Activated CD4-positive, alpha-beta T cell treated with anti-CD3 and anti-CD28 coated beads for 1 hour (primary cell): ENCODE measurements around the gene CLASP2.
"Not testable (repeated sequence)": the region's sequence is repeated elsewhere in the genome, so short reads cannot be mapped to it uniquely, and the experiment has no call there.

Experiments
- DNase-seq: peaks from one replicate; pipeline ENCODE4 v3.0.0-alpha.2; 2020

The CLASP2 gene

GRCh38 chr3:33717866-33718594 lies at the start of gene CLASP2:
Gene CLASP2 (minus strand): TSS chr3:33718254. CDS start chr3:33718002, 252 bp downstream.
- DNase-seq: peak; percentile 75

GRCh38 chr3:33758864-33759263 lies 40.8 kb upstream of the CLASP2 start:
- DNase-seq: no peak

GRCh38 chr3:33758281-33758680 lies 40.2 kb upstream of the CLASP2 start:
- no peak for DNase-seq

GRCh38 chr3:33754391-33754790 lies 36.3 kb upstream of the CLASP2 start:
- not testable (repeated sequence) for DNase-seq

GRCh38 chr3:33751336-33751735 lies 33.3 kb upstream of the CLASP2 start:
- DNase-seq: no peak

GRCh38 chr3:33750211-33750548 lies 32.1 kb upstream of the CLASP2 start:
- no peak for DNase-seq

- no peak for DNase-seq
Observed at GRCh38 chr3:33749546-33750210, 31.6 kb upstream of the CLASP2 start.

GRCh38 chr3:33746416-33747116 lies 28.5 kb upstream of the CLASP2 start:
- no peak for DNase-seq

GRCh38 chr3:33737146-33737545 lies 19.1 kb upstream of the CLASP2 start:
- no peak for DNase-seq

- no peak for DNase-seq
Observed at GRCh38 chr3:33732394-33732793, 14.3 kb upstream of the CLASP2 start.

GRCh38 chr3:33729993-33730392 lies 11.9 kb upstream of the CLASP2 start:
- DNase-seq: no peak

GRCh38 chr3:33724256-33724655 lies 6.2 kb upstream of the CLASP2 start:
- no peak for DNase-seq

- DNase-seq: no peak
Observed at GRCh38 chr3:33722626-33723370, 4.7 kb upstream of the CLASP2 start.

GRCh38 chr3:33722191-33722590 lies 4.1 kb upstream of the CLASP2 start:
- no peak for DNase-seq

GRCh38 chr3:33718595-33718907 lies 497 bp upstream of the CLASP2 start:
- DNase-seq: no peak

GRCh38 chr3:33717616-33717865 lies 513 bp downstream of the CLASP2 start:
- peak; percentile 33 for DNase-seq

GRCh38 chr3:33716227-33716626 lies 1.8 kb downstream of the CLASP2 start:
- no peak for DNase-seq

GRCh38 chr3:33711100-33711499 lies 7.0 kb downstream of the CLASP2 start:
- no peak for DNase-seq

GRCh38 chr3:33706056-33706455 lies 12.0 kb downstream of the CLASP2 start:
- no peak for DNase-seq

- no peak for DNase-seq
Observed at GRCh38 chr3:33704891-33705290, 13.2 kb downstream of the CLASP2 start.

- DNase-seq: no peak
Observed at GRCh38 chr3:33699275-33699674, 18.8 kb downstream of the CLASP2 start.

- no peak for DNase-seq
Observed at GRCh38 chr3:33694944-33695343, 23.1 kb downstream of the CLASP2 start.

- DNase-seq: no peak
Observed at GRCh38 chr3:33690341-33690740, 27.7 kb downstream of the CLASP2 start.
